NCI-H1436 treated with DMSO at 0.1 percent for 48 hours (cell line): ENCODE results near the gene CCN5.
"Not testable (repeated sequence)": the region's sequence is repeated elsewhere in the genome, so short reads cannot be mapped to it uniquely, and the experiment has no call there.

Experiments used
- DNase-seq: peaks from one replicate; lab custom pipeline; 2025; lab: John Stamatoyannopoulos, UW

Gene CCN5

DNA sequence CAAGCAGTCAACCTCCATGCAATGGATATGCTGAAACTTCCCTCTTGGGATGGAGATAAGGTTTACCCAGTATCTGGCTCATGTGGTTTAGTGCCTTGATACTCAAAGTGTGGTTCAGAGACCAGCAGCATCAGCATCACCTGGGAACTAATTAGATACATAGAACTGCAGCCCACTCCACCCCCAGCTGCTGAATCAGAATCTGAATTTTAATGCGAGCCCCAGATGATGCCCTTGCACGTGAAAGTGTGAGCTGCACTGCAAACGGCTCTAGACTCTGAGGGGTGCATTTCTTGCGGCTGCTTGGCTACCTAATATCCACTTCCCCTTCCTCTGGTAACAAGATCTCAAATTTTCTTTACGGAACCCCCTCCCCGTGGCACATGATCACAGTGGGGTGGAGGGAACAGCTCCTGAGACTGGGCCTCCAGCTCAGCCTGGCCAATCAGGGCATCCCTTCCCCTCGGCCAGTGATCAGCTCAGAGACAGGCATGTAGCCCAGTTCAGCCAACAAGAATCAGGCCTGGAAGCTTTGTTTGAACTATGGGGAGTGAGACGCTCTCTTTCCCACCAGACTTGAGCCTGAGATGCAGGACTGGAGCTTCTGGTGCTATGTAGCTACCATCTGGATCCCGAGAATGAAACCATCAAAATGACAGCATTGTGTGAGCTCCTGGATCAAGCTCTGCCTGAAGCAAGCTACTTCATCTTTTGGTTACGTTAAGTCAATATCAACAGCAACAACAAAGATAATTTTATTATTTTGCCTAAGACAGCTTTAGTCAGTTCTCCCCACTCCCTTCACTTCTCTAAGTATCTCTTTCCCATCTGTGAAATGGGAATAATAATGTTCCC is 43.3 kb downstream of the CCN5 start:
- DNase-seq, result no peak

DNA sequence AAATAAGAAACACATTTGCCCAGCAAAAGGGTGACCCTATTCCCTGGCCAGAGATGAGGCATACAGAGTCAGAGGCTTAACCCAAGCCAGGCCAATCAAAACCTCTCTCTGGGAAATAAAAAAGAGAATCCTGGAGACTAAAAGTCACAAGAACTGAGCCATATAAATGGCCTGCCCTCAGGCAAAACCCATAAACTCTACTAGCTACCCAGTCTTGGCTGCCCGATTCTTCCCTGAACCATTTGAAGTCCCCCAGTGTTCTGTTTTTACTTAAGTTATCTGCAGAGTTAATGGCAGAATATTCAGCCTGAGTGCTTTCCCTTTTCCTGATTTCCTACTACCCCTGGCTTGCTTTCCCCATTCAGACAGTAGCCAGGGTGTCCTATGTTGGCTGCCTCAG is 44.4 kb downstream of the CCN5 start:
- DNase-seq, result no peak

DNA sequence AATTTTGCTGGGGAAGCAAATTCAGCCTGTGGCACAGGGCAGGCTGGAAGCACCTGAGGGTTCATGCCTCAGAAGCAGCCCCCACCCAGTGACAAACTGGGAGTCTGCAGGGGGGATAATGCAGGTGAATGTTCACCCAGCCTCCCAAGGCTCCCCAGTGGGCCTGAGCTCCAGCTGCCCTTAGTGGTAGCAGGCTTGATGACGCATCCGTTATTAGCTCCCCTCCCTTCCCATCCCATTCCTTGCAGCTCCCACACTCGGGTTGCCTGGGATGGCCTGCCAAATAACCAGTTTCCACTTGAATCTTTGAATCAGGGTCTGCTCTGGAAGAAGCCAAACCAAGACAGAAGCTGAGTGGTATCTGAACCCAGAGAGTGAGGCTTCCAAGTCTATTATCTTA is 46.3 kb downstream of the CCN5 start:
- no peak for DNase-seq

DNA sequence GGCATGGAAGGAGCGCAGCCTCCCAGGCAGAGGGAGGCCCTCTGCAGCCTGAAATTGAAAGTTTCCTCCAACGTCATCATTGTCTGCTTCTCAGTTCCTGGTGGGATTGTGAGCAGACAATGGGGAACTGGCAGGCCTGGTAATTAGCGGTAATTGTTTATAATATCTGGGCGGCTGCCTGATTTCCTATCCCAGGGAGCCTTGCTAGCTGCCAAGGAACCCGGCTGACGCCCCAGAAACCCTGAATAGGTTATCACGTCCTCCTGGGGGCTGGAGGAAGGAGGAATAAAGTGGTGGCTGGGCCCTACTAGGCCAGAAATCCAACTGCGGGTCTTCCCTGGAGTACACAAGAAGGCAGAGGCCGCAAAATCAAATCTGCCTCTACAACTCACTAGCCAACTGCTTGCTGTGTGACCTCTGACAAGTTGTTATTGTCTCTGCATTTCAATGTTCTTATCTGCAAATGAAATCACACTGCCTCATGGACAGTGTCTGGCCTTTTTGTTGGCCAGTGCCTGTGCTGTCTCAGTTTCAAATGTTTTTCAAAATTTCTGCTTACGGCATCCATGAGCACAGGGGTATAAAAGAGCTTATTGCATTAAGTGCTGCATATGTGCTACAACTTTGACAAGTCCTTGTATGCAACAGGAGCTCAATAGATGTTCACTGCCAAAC is 47.4 kb downstream of the CCN5 start:
- DNase-seq, result no peak

DNA sequence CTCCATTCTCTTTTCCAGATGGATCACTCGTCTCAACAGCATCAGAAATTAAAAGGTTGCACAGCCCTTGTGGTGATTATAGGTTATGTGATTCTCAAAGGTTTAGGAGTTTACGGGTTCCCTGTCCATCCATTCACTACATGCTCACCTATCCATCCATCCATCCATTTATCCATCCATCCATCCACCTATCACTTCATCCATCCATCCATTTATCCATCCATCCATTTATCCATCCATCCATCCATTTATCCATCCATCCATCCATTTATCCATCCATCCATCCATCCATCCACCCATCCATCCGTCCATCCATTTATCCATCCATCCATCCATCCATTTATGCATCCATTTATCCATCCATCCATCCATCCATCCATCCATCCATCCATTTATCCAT is 48.6 kb downstream of the CCN5 start:
- not testable (repeated sequence) for DNase-seq

DNA sequence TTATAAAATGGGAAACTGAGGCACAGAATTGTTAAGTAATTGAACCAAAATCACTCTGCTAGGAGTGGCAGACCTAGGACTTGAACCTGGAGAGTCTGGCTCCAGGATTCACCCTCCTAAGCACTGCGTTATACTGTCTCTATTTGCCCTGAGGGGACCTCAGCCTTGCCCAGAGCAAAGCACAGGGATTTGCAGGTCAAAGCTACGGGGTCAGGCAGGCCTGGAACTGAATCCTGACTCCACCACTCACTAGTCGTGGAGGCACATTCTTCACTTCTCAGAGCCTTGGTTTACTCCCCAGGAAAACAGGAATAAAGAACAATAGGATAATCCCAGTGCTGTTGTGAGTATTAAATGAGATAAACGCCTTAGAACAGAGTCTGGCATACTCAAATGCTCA is 49.9 kb downstream of the CCN5 start:
- no peak for DNase-seq

DNA sequence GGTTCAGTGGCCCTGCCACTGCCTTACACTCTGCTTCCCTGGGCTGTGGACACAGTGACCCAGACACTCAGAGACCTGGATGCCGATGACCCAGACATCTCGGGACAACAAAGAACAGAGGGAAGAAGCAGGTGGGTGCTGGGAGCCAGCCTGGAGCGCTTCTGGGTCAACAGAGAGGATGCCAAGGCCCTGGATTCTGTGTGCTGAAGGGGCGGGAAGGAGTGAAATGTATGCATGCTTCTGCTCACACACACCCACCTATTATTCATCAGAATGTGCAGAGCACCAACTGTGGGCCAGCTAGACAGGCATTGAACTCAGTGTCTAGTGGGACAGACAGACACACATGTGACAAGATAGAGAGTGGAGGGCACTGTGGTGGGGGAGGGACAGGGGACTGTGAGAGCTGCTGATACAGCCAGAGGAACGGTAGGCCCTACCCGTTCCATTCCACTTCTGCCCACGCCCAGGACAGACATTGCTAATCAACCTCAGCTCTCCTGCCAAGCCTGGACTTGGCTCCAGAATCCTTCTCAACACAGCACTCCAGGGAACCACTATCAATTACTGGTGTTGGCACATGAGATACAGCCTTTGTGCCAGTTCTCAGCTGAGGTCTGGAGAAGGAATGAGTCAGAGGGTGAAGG is 50.7 kb downstream of the CCN5 start:
- DNase-seq, result no peak

DNA sequence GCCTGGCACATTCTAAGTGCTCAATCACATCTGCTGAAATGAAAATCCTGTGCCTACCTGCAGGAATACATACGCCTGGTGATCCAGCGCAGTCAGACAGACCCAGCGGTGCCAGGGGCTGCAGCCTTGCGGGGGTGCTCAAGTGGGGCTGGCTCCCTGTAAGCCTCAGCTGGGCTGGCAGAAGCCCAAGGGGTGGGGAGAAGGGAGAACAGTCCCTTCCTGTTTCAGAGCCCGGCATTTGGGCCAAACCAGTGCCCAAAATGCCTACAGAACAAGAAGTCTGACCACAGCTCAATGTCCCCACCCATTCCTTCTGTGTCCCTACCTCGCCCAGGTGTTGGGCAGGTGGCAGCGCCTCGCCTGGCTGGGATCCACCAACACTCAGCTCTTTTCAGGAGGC is 53.1 kb downstream of the CCN5 start:
- DNase-seq, result no peak

DNA sequence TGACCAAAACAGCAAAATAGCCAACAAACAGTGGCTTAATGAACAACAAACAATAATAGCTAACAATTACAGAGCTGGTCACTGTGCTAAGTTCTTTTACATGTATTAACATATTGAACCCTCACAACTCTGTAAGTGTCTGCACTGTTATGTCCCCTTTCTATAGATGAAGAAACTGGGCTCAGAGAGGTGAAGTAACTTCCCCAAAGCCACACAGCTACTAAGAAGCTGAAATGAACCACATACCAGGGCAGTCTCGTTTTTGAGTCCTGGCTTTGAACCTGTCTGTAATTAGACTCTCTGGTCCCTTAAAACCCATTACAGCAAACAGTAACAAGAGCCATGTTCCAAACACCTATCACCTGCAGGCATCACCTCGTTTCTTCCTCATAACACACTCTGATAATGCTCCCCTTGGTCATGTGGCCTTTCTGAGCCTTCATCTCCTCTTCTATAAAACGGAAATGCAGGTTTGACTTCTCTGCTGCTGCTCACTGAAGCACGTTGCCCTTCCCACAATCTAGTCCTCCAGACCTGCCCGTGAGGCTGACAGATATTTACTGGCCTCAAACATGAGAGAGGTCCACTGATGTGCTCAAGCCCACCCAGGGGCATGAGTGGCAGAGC is 53.8 kb downstream of the CCN5 start:
- DNase-seq, result no peak

DNA sequence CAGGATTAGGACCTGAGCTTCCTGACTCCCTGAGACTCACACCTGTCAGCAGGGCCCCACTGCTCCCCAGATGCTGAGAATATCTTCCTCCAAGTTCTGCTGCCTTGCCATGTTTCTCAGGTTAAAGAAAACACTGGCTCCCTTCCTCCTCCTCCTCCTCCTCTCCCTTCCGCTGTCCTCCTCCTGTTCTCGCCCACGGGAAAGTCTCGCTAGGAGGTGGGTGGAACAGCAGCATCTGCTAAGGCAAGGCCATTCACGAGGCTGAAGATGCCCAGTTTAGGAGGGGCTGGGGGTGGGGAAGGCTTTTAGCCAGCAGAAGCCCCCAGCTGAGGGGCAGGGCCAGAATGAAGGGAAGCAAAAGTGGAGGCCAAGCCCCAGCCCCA is 54.3 kb downstream of the CCN5 start:
- no peak for DNase-seq

DNA sequence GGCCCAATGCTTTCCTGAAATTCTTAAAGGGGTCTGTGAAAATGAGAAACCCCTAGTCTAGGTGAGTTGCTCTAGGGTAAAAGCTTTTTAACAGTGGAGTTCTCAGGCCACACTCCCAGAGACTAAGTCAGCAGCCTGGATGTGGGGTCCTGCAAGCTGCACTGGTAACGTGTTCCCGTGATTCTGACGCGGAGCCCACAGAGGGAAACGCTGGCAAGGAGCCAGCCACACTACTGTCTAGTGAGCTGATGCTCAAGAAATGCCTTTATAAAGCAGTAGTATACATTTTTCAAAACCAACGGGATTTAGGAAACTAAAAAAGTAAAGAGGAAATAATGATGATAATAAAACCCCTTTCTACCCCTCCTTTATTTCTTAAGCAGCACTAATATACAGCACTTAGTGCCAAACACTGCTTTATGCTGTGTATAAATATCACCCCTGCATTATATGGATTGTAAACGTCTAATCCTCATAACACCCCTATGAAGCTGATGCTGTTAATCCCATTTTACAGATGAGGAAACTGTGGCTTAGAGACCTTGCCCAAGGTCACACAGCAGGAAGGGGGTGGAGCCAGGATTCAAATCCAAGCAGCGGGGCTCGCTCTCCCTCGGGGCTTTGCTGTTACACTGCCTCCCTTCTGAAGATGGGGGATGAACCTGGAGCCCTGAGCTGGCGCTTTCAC is 55.5 kb downstream of the CCN5 start:
- no peak for DNase-seq

DNA sequence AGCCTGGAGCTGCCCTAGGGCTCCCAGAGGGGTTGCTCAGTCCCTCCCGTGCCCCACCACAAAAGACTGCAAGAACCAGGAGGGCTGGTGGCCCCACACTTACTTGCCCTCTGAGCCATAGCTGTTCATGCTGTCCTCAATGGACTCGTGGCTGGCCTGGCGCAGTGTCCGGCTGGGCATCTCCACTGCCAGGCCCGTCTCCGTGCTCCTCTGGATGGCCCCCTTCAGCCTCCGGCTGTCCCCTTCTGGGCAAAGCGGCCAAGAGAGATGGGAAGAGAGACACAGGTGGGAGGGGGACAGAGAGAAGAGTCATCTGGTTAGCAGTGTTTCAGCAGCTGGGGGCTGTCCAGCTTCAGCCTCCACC is 56.0 kb downstream of the CCN5 start:
- no peak for DNase-seq

DNA sequence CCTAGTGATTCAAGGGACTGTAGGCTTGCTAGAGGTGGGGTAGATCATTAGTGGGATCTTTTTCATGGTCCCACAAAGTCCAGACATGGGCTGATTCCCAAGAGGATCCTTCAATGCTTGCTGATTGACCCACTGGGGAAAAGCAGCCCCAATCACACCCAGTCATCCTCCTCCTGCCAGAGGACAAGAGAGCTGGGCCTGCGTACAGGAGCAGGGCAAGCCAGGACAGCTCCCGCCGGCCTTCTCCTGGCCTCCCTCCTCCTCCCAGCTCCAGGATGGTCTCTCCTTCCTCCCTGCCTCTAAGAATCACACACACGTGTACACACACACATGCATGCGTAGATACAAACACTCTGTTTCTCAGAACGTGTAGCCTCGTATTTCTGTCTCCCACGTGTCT is 57.5 kb downstream of the CCN5 start:
- DNase-seq, result no peak

DNA sequence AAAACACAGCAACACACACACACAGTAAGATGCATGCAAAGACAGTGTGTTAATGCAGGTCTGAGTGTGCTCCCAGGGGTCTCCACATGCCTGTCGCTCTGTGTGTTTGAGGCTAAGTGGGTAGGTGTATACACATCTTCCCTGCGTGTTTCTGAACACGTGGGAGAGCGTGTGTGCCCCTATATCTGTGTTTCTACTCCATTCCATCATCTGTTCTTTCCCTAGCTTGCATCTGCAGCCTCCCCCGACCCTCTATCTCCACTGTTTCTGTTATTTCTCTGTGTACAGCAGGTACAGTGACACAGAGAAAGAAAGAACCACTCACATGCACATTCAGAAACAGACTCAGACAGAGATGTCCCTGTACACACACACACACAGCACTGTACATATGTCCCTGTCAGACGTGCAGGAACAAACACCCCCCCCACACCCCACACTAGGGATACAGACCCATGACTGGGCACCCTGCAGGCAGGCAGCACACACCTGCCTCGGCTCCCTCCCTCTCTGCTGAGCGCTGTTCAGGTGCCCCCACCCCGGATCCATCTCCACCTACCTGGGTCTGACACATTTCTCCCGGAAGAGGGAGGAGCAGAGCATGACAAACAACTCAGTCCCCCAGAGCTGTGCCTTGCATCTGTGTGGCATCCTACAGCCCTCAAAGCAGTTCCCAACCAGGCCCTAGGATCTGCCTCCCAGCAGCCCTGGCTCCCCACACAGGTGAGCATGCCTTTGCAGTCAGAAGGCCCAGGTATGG is 58.1 kb downstream of the CCN5 start:
- no peak for DNase-seq

DNA sequence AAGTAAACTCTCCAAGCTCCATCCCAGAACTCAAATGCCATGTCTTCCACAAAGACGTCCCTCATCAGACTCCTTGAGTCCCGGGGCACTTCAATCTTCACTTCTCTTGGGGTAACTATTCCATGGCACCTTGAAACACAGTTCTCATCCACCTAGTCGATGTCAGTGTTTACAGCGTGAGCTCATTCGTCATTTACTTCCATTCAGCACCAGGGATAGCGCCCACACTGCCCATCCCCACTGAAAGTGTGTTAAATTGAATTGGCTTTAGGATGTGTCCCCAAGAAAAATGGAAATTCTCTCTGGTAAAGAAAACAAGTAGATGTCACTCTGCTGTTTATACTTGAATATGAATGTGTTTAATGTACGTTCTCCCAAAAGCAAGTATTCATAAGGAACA is 61.8 kb downstream of the CCN5 start:
- no peak for DNase-seq
